Loucy (cell line): ENCODE data around the gene DPP4.

Experiments used
- H2AFZ ChIP-seq: fragments of 200-600 bp; sonication (generic); 2 replicates; pipeline ENCODE4 v1.6.0; 2016; ENCODE audit warnings: antibody characterized with exemption, mild to moderate bottlenecking, low read length, moderate library complexity
- H3F3A ChIP-seq: fragments of 200-600 bp; 2 replicates; pipeline ENCODE4 v1.6.0; 2016; ENCODE audit warnings: antibody characterized with exemption, low read depth, mild to moderate bottlenecking
- H3K27me3 ChIP-seq: fragments of 200-600 bp; sonication (generic); 2 replicates; pipeline ENCODE4 v1.6.1; 2014; ENCODE audit warnings: low read length, mild to moderate bottlenecking; ENCODE audit not compliant: insufficient read depth, poor library complexity, severe bottlenecking
- H3K36me3 ChIP-seq: fragments of 200-600 bp; sonication (generic); 2 replicates; pipeline ENCODE4 v1.6.1; 2016; ENCODE audit warnings: low read length; ENCODE audit not compliant: insufficient read depth
- H3K4me1 ChIP-seq: fragments of 200-600 bp; sonication (generic); 2 replicates; pipeline ENCODE4 v1.5.1; 2014; ENCODE audit warnings: low read length, mild to moderate bottlenecking; ENCODE audit not compliant: insufficient read depth, poor library complexity, severe bottlenecking
- H3K4me2 ChIP-seq: fragments of 200-600 bp; sonication (generic); 2 replicates; pipeline ENCODE4 v1.6.0; 2014; ENCODE audit warnings: antibody characterized with exemption, low read length, low read depth, mild to moderate bottlenecking; ENCODE audit not compliant: poor library complexity, severe bottlenecking
- H3K4me3 ChIP-seq: fragments of 200-600 bp; sonication (generic); 2 replicates; pipeline ENCODE4 v1.5.1; 2014; ENCODE audit warnings: low read length, mild to moderate bottlenecking, mixed read lengths; ENCODE audit not compliant: poor library complexity, severe bottlenecking
- H3K79me2 ChIP-seq: fragments of 200-600 bp; sonication (generic); 2 replicates; pipeline ENCODE4 v1.6.1; 2014; ENCODE audit warnings: low read length; ENCODE audit not compliant: insufficient read depth
- H3K9ac ChIP-seq: fragments of 200-600 bp; sonication (generic); 2 replicates; pipeline ENCODE4 v1.6.0; 2014; ENCODE audit warnings: mild to moderate bottlenecking, low read depth, low read length, moderate library complexity; ENCODE audit not compliant: poor library complexity, severe bottlenecking
- H3K9me2 ChIP-seq: fragments of 200-600 bp; sonication (generic); replicated peaks from 2 replicates; pipeline ENCODE4 v1.6.1; 2016; ENCODE audit warnings: low read depth, low read length, mixed read lengths
- H3K9me3 ChIP-seq: fragments of 200-600 bp; sonication (generic); 2 replicates; pipeline ENCODE4 v1.6.1; 2014; ENCODE audit warnings: mild to moderate bottlenecking, antibody characterized with exemption, low read length, low read depth; ENCODE audit not compliant: insufficient read depth
- H4K20me1 ChIP-seq: fragments of 200-600 bp; sonication (generic); 2 replicates; pipeline ENCODE4 v1.6.0; 2014; ENCODE audit warnings: antibody characterized with exemption, low read length, mild to moderate bottlenecking; ENCODE audit not compliant: insufficient read depth, poor library complexity, severe bottlenecking
- CTCF ChIP-seq: fragments of 200-600 bp; sonication (generic); conservative IDR thresholded peaks from 2 replicates; pipeline ENCODE4 v1.5.1; 2014; ENCODE audit warnings: mild to moderate bottlenecking, antibody characterized with exemption, low read length
- EZH2phosphoT487 ChIP-seq: fragments of 200-600 bp; IDR thresholded peaks from 2 replicates; pipeline ENCODE4 v1.6.1; 2018; ENCODE audit warnings: antibody characterized with exemption, mild to moderate bottlenecking, moderate library complexity, borderline replicate concordance

Gene DPP4

GRCh38 chr2:162106746-162107145 lies 32.7 kb upstream of the DPP4 start:
- no peak for TF ChIP-seq CTCF
- TF ChIP-seq EZH2phosphoT487: no peak
- no peaks in the 10 kb centered on the region for H3K36me3 ChIP-seq

GRCh38 chr2:162106146-162106551 lies 32.1 kb upstream of the DPP4 start:
- no peak overlapping the region for H3K9ac ChIP-seq
- H3K4me3 ChIP-seq: no peak overlapping the region
- TF ChIP-seq CTCF (no peak), EZH2phosphoT487 (no peak)
- no peak overlapping the region for H3K4me2 ChIP-seq
- no peaks in the 10 kb centered on the region for H4K20me1 ChIP-seq
- no peaks in the 10 kb centered on the region for H3K9me3 ChIP-seq
- no peaks in the 10 kb centered on the region for H3K9me2 ChIP-seq
- no peaks in the 10 kb centered on the region for H3K79me2 ChIP-seq
- H3K4me1 ChIP-seq: no peaks in the 10 kb centered on the region
- H3F3A ChIP-seq: no peaks in the 10 kb centered on the region
- no peak overlapping the region for H2AFZ ChIP-seq
- no peaks in the 10 kb centered on the region for H3K36me3 ChIP-seq
- H3K27me3 ChIP-seq: no peaks in the 10 kb centered on the region

More at GRCh38 chr2:162106746-162107145, 32.7 kb upstream of the DPP4 start:
- H3K9me2 ChIP-seq: no peaks in the 10 kb centered on the region
- H4K20me1 ChIP-seq: no peaks in the 10 kb centered on the region
- no peak overlapping the region for H3K4me3 ChIP-seq
- no peaks in the 10 kb centered on the region for H3K27me3 ChIP-seq
- H3K9me3 ChIP-seq: no peaks in the 10 kb centered on the region
- H3K4me2 ChIP-seq: no peak overlapping the region
- H2AFZ ChIP-seq: no peak overlapping the region
- H3F3A ChIP-seq: no peaks in the 10 kb centered on the region
- H3K4me1 ChIP-seq: no peaks in the 10 kb centered on the region
- H3K79me2 ChIP-seq: no peaks in the 10 kb centered on the region
- no peak overlapping the region for H3K9ac ChIP-seq

GRCh38 chr2:162103443-162104009 lies 29.5 kb upstream of the DPP4 start:
- Histone ChIP-seq H2AFZ (no peak overlapping the region), H3K4me2 (no peak overlapping the region), H3K79me2 (no peaks in the 10 kb centered on the region), H4K20me1 (no peaks in the 10 kb centered on the region), H3F3A (no peaks in the 10 kb centered on the region), H3K36me3 (no peaks in the 10 kb centered on the region), H3K9me2 (no peaks in the 10 kb centered on the region), H3K9me3 (no peaks in the 10 kb centered on the region), H3K27me3 (no peaks in the 10 kb centered on the region), H3K9ac (no peak overlapping the region), H3K4me3 (no peak overlapping the region), H3K4me1 (no peaks in the 10 kb centered on the region)
- no peak for TF ChIP-seq EZH2phosphoT487
- no peak for TF ChIP-seq CTCF
